HepG2 (cell line): ENCODE data around the gene MROH2A. TPM values are rescaled to one million over a fixed set of nuclear protein-coding genes. Genes with fewer than 3 reads are reported as not detected.

ENCODE experiments used
- ATAC-seq: fragments of 200-7000 bp; cut with Tn5 transposase; 3 replicates; pipeline ENCODE4 v1.9.1; 2020; ENCODE audit warnings: mild to moderate bottlenecking, moderate library complexity
- BruUV-seq: library from RNA; stranded (reverse); fragments of 400-500 nt; replicated peaks from 2 replicates; lab custom pipeline; 2021; lab: Mats Ljungman, UMichigan
- CTCF ChIA-PET: fragments of 300-600 bp; formaldehyde crosslinking; extraction: SDS; loops from one replicate; lab custom pipeline; 2021; ENCODE audit warnings: low total read pairs, inconsistent platforms, low intra/inter-chr PET ratio; lab: Yijun Ruan, JAX
- POLR2A ChIA-PET: fragments of 350-600 bp; sonication (Branson Sonifier 250); formaldehyde crosslinking; loops from one replicate; lab custom pipeline; 2020; ENCODE audit warnings: antibody characterized with exemption, inconsistent platforms; lab: Yijun Ruan, JAX
- DNase-seq: peaks from one replicate; pipeline ENCODE4 v3.0.0-alpha.2; 2015; ENCODE audit warnings: low spot score
- FAIRE-seq: peaks from 3 replicates; lab custom pipeline; 2011; peaks lifted over from hg19 to GRCh38; lab: Jason Lieb, UNC
- H2AFZ ChIP-seq: one replicate; pipeline ENCODE4 v1.6.1; 2011; ENCODE audit warnings: low read length, inconsistent platforms
- H3K27ac ChIP-seq: fragments of 300-600 bp; 3 replicates; pipeline ENCODE4 v1.8.0; 2011; ENCODE audit warnings: mixed run types, mild to moderate bottlenecking, mixed read lengths, low read length, inconsistent platforms; ENCODE audit not compliant: insufficient read depth; ENCODE audit errors: extremely low read length
- H3K27me3 ChIP-seq, 2 experiments: fragments of 200-600 bp in 1 of 2; 2 replicates in 1 of 2; 3 replicates in 1 of 2; pipeline versions ENCODE4 v1.6.0 to v1.8.0; 2011; ENCODE audit warnings: low read length in 2 of 2, mild to moderate bottlenecking in 2 of 2, moderate library complexity in 2 of 2, inconsistent platforms in 1 of 2; ENCODE audit not compliant: insufficient read depth in 2 of 2, control insufficient read depth in 1 of 2
- H3K36me3 ChIP-seq, 2 experiments: fragments of 200-600 bp in 1 of 2; replicated peaks in 1 of 2; 2 replicates in 1 of 2; 3 replicates in 1 of 2; pipeline versions ENCODE4 v1.5.1 to v1.8.0; 2011; ENCODE audit warnings: low read length in 2 of 2, inconsistent platforms in 1 of 2; ENCODE audit not compliant: insufficient read depth in 2 of 2, control insufficient read depth in 1 of 2
- H3K4me1 ChIP-seq: 2 replicates; pipeline ENCODE4 v1.5.1; 2012; ENCODE audit warnings: low read length, inconsistent platforms; ENCODE audit not compliant: insufficient read depth
- H3K4me2 ChIP-seq: 2 replicates; pipeline ENCODE4 v1.6.0; 2011; ENCODE audit warnings: low read depth, low read length, inconsistent platforms
- H3K4me3 ChIP-seq, 3 experiments: fragments of 200-600 bp in 1 of 3; sonication (generic), shearing (Covaris generic) in 1 of 3; replicated peaks in 1 of 3; 2 replicates each; pipeline ENCODE4 v1.5.1; 2011 to 2016; ENCODE audit warnings: low read length in 3 of 3, inconsistent platforms in 2 of 3, low read depth in 2 of 3, mild to moderate bottlenecking in 2 of 3, control low read depth in 1 of 3, mixed read lengths in 1 of 3; ENCODE audit not compliant: insufficient read depth in 1 of 3
- H3K79me2 ChIP-seq: one replicate; pipeline ENCODE4 v1.6.1; 2011; ENCODE audit warnings: low read length, inconsistent platforms; ENCODE audit not compliant: insufficient read depth
- H3K9ac ChIP-seq: 2 replicates; pipeline ENCODE4 v1.6.0; 2011; ENCODE audit warnings: mild to moderate bottlenecking, low read depth, low read length, inconsistent platforms; ENCODE audit not compliant: insufficient read depth
- H3K9me3 ChIP-seq: 2 replicates; pipeline ENCODE4 v1.5.1; 2012; ENCODE audit warnings: mild to moderate bottlenecking, low read length
- H4K20me1 ChIP-seq: 2 replicates; pipeline ENCODE4 v1.6.0; 2011; ENCODE audit warnings: inconsistent platforms, mild to moderate bottlenecking, low read length, moderate library complexity; ENCODE audit not compliant: insufficient read depth
- AGO1 ChIP-seq: fragments of 200-400 bp; formaldehyde crosslinking; IDR thresholded peaks from 2 replicates; pipeline ENCODE4 v1.6.1; 2017; ENCODE audit warnings: mild to moderate bottlenecking, low read depth, low read length, moderate library complexity; ENCODE audit not compliant: poor library complexity, severe bottlenecking
- KDM4B ChIP-seq: sonication (generic); formaldehyde crosslinking; IDR thresholded peaks from 2 replicates; pipeline ENCODE4 v1.4.0; 2020; ENCODE audit warnings: missing genetic modification reagents
- MAZ ChIP-seq, 2 experiments: sonication (generic) in 1 of 2; formaldehyde crosslinking in 1 of 2; IDR thresholded peaks; 2 replicates each; pipeline versions ENCODE4 v1.5.0 to v1.6.1; 2012 to 2020; ENCODE audit warnings: low read depth in 2 of 2, mild to moderate bottlenecking in 2 of 2, borderline replicate concordance in 1 of 2, improper control_type of control experiment in 1 of 2, low read length in 1 of 2, missing genetic modification reagents in 1 of 2, moderate library complexity in 1 of 2
- RCOR2 ChIP-seq: IDR thresholded peaks from 2 replicates; pipeline ENCODE4 v1.6.1; 2016; ENCODE audit warnings: missing biosample characterization, missing genetic modification reagents
- RFXAP ChIP-seq: sonication (generic); formaldehyde crosslinking; IDR thresholded peaks from 2 replicates; pipeline ENCODE4 v1.4.0; 2020; ENCODE audit warnings: missing genetic modification reagents, borderline replicate concordance
- ZNF598 ChIP-seq: sonication (generic); formaldehyde crosslinking; IDR thresholded peaks from 2 replicates; pipeline ENCODE4 v1.5.1; 2020; ENCODE audit warnings: mild to moderate bottlenecking, missing genetic modification reagents, borderline replicate concordance
- ZNF615 ChIP-seq: sonication (generic); formaldehyde crosslinking; IDR thresholded peaks from 2 replicates; pipeline ENCODE4 v1.5.0; 2020; ENCODE audit warnings: mild to moderate bottlenecking, missing genetic modification reagents, borderline replicate concordance
- WGBS: methylation state at CpG from one replicate; pipeline ENCODE4 v1.1.6; 2017; ENCODE audit warnings: low lambda C conversion rate; 5-methylcytosine and 5-hydroxymethylcytosine counted together
- in situ Hi-C: cut with HindIII; loops from 2 replicates; pipeline ENCODE4 v1.10.0; 2017; ENCODE audit warnings: low pct_unique_long_range_greater_than_20kb; ENCODE audit not compliant: extremely low pct_ligation_motif_present
- intact Hi-C: fragments of 100-400 bp; cut with micrococcal nuclease; formaldehyde crosslinking; loops from one replicate; pipeline ENCODE4 v1.10.0; 2022; ENCODE audit not compliant: unreplicated experiment
- polyA plus RNA-seq, 8 experiments: library from polyadenylated mRNA; depleted of rRNA in 3 of 8; stranded (reverse) in 7 of 8; unstranded in 1 of 8; fragments of >200 nt; fragmentation: Illumina TruSeq in 4 of 8; extraction: Trizol in 4 of 8; gene quantifications; 2 replicates each; pipeline versions ENCODE4 v1.2.1 to v1.2.3, GENCODE V29; 2011 to 2016; ENCODE audit warnings: low read depth in 4 of 8, missing spikeins in 1 of 8, mixed read lengths in 1 of 8; ENCODE audit not compliant: insufficient read depth in 1 of 8
- total RNA-seq, 5 experiments: library from RNA; depleted of rRNA; stranded (reverse); fragments of >200 nt; fragmentation: Illumina TruSeq; extraction: Trizol; gene quantifications; 2 replicates each; pipeline ENCODE4 v1.2.3, GENCODE V29; 2016; ENCODE audit warnings: low read depth in 1 of 5

MROH2A gene
- total and polyA plus RNA-seq, 2 of the 13 experiments (the other 11 are each of a cell fraction or from before 2014, with no cell fraction given) = 0.03 to 0.04 TPM

GRCh38 chr2:233791151-233791882, 13.2 kb downstream of the MROH2A start:
- FAIRE-seq = no peak
- WGBS = 53% methylated on average over 18 of the region's 18 CpGs
- H3K4me3 ChIP-seq = no peak overlapping the region
- ATAC-seq = peak; percentile 11; the same call in 2 of the 3 replicates
- no peak for TF ChIP-seq ZNF615 (CRISPR knock-in tag)
- no peak for TF ChIP-seq MAZ (IDR thresholded peaks at IDR 0.05; ENCODE audit: borderline replicate concordance, low read depth, low read length)
- no peak for TF ChIP-seq MAZ (CRISPR knock-in tag; IDR thresholded peaks at IDR 0.05; ENCODE audit: low read depth)
- no peak for TF ChIP-seq KDM4B
- no peak for TF ChIP-seq ZNF598 (CRISPR knock-in tag)
- TF ChIP-seq RFXAP (CRISPR knock-in tag) = no peak
- no peak for TF ChIP-seq AGO1
- no peak for TF ChIP-seq RCOR2 (CRISPR knock-in tag)
- TF ChIP-seq, all 625 proteins: peak for 0
- Histone ChIP-seq H3K27me3 (peaks cover 7 to 39% of the 10 kb centered on the region in 2 experiments; a peak in 3 of 5 replicates), H2AFZ (no peak overlapping the region), H3K9me3 (no peaks in the 10 kb centered on the region), H3K4me1 (peaks cover 14% of the 10 kb centered on the region; the same call in 1 of the 2 replicates), H4K20me1 (no peaks in the 10 kb centered on the region), H3K9ac (no peak overlapping the region), H3K36me3 (no peaks in the 10 kb centered on the region), H3K27ac (no peak overlapping the region), H3K4me2 (no peak overlapping the region), H3K79me2 (no peaks in the 10 kb centered on the region)
- no peak for DNase-seq
- CTCF ChIA-PET = no interaction called here
- in situ Hi-C loops = no loop called here
- POLR2A ChIA-PET = no interaction called here
- intact Hi-C loops = no loop called here
- BruUV-seq = no TSS peak
